ENCODE measurements around the gene CNNM2.
"Not testable (repeated sequence)": the region's sequence is repeated elsewhere in the genome, so short reads cannot be mapped to it uniquely, and the experiment has no call there.

CNNM2 gene

DNA sequence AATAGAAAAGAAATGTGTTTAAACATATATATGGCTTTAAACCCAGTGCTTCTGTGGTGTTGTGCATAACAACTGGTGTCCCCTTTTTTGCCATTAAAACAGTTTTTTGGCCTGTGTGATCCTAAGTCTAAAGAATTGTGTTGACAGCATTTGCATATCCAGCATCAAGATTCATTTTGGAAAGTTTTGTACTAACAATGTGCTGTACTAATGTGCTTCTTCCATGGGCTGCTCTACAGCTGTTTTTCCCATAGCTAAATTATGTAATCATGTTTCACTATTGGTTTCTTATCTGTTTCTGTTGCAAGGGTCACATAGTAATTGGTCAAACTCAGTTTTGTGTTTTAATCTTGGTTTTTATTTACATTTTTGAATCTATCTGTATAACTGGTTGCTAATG lies 5.5 kb downstream of the CNNM2 start:
- in situ Hi-C loops (cut with HindIII; ENCODE audit: low sequenced_read_pairs) = loop anchor here (10.0 kb wide), 1 partner anchor 61 kb away; no protein-coding TSS in a partner anchor

GRCh38 chr10:102926842-102927241 lies 8.7 kb downstream of the CNNM2 start:
- in situ Hi-C loops (cut with HindIII; ENCODE audit: low sequenced_read_pairs) = loop anchor here (10.0 kb wide), 1 partner anchor 58 kb away; no protein-coding TSS in a partner anchor

DNA sequence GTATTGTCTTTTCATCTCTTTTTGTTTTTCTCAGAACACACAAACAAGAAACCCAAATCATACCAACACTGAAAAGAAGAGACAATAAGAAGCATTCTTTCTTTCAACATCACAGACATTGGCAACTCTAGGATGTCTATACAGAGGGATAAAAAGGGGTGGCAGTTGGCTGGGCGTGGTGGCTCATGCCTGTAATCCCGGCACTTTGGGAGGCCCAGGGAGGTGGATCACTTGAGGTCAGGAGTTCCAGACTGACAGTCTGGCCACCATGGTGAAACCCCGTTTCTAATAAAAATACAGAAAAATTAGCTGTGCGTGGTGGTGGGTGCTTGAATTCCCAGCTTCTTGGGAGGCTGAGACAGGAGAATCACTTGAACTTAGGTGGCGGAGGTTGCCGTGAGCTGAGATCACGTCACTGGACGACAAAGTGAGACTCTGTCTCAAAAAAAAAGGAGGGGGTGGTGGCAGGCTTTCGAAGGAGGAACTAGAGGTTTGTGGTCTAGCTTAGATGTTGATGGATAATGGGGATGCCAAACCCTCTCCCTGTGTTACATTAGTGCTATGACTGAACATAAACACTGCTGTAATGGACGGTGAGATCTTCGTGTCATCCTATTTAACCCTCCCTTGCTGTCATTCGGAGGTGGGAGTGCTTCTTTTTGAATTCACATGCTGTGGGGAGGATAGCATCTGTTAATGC lies 9.4 kb downstream of the CNNM2 start:
- in situ Hi-C loops (cut with HindIII; ENCODE audit: low sequenced_read_pairs) = loop anchor here (10.0 kb wide), 1 partner anchor 57 kb away; no protein-coding TSS in a partner anchor

DNA sequence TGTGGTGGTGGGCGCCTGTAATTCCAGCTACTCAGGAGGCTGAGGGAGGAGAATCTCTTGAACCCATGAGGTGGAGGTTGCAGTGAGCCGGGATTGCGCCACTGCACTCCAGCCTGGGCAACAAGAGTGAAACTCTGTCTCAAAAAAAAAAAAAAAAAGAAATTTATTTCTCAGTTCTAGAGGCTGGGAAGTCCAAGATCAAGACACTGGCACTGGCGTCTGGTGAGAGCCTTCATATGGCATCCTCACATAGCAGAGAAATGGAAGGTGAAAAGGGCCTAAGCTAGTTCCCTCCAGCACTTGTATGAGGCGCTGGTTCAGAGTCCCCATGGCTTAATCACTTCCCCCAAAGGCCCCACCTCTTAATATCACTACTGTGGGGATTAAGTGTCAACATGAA lies 10.3 kb downstream of the CNNM2 start:
- in situ Hi-C loops (cut with HindIII; ENCODE audit: low sequenced_read_pairs) = loop anchor here (10.0 kb wide), 1 partner anchor 56 kb away; no protein-coding TSS in a partner anchor

GRCh38 chr10:102930720-102931119 lies 12.6 kb downstream of the CNNM2 start:
- in situ Hi-C loops (cut with HindIII; ENCODE audit: low sequenced_read_pairs) = no loop called here

GRCh38 chr10:102931643-102932042 lies 13.5 kb downstream of the CNNM2 start:
- in situ Hi-C loops (cut with HindIII; ENCODE audit: low sequenced_read_pairs) = no loop called here

DNA sequence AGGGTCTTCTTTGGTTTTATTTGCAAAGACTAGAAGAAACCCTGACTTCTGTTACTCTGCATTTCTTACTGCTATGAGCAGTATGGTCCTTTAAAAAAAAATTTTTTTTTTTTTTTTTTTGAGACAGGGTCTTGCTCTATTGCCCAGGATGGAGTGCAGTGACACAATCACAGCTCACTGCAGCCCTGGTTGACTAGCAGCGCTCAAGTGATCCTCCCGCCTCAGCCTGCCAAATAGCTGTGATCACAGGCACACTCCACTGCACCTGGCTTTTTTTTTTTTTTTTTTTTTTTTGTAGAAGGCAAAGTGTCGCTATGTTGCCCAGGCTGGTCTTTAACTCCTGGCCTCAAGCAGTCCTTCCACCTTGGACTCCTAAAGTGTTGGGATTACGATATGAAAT lies 17.4 kb downstream of the CNNM2 start:
- in situ Hi-C loops (cut with HindIII; ENCODE audit: low sequenced_read_pairs) = no loop called here

- in situ Hi-C loops (cut with HindIII; ENCODE audit: low sequenced_read_pairs) = no loop called here
Measured at GRCh38 chr10:102935939-102936605, 18.0 kb downstream of the CNNM2 start.

GRCh38 chr10:102941401-102941800 lies 23.3 kb downstream of the CNNM2 start:
- in situ Hi-C loops (cut with HindIII; ENCODE audit: low sequenced_read_pairs) = no loop called here

- in situ Hi-C loops (cut with HindIII; ENCODE audit: low sequenced_read_pairs) = no loop called here
Measured at GRCh38 chr10:102945449-102945848, 27.4 kb downstream of the CNNM2 start.

DNA sequence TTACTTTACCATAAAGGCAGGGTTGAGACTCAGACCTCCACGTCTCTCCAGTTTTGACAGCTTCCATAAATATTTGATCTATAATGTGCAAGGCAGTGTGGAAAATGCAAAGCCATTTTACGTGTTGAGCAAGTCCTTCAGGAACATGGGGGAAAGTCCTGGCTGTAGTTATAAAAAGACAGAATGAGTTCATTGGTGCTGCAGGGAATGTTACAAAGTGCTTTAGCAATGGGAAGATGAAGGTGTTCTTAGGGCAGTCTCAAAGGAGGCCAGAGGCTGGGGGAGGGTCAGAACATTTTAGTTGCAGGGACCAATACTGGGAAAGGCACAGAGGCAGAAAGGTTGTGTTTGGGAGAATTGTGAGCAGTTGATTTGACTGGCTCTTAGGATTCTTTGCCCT lies 27.9 kb downstream of the CNNM2 start:
- in situ Hi-C loops (cut with HindIII; ENCODE audit: low sequenced_read_pairs) = no loop called here

DNA sequence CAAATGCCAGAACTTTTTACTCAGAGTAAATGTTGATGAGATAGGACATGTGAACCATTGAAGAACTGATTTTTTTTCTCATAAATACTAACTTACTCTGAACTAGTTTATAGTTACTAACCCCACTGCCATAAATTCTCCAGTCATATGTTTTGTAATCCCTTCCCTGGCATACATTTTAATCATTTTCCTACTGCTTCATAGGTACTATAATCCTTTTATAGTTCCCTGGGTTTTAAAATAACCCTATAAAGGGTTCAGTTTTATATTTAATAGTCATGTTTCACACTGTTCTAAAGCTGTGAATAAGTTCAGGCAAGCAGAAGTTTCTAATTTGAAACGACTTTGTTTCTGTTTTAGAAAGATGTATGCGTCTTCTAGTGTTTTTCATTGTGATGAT lies 28.9 kb downstream of the CNNM2 start:
- in situ Hi-C loops (cut with HindIII; ENCODE audit: low sequenced_read_pairs) = no loop called here

DNA sequence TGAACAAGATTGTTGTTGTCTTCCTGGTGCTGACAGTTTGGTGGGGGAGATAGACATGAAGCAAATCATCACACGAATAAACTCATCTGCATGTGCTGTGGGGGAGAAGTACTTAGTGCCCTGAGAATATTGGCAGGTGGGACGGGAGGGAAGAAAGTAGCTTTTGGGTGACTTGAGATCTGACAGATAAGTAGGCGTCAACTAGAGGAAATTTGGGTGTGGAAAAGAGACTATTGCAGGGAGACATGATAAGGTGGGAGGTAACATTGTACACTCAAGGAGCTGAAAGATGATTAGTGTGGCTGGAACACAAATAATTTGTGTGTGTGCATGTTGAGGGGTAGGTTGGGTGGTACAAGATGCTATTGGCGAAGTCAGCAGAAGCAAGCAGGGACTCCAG lies 30.1 kb downstream of the CNNM2 start:
- in situ Hi-C loops (cut with HindIII; ENCODE audit: low sequenced_read_pairs) = no loop called here

DNA sequence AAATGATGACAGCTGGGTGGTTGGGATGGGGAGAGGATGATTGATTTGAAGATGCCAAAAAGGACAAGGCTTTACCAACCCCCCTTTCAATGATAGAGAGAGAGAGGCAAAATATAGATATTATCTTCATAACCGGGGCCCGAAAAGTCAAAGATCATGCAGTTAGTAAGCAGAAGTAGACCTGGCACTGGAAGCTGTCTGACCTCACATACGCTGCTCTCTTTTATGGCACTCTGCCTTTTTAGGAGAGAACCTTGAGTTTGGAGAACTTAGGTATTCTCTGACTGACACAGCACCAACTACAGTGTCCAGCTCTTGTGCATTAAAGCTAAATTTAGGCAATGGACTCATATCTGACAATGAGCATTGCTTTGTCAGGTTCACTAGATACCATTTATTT lies 30.7 kb downstream of the CNNM2 start:
- in situ Hi-C loops (cut with HindIII; ENCODE audit: low sequenced_read_pairs) = no loop called here

DNA sequence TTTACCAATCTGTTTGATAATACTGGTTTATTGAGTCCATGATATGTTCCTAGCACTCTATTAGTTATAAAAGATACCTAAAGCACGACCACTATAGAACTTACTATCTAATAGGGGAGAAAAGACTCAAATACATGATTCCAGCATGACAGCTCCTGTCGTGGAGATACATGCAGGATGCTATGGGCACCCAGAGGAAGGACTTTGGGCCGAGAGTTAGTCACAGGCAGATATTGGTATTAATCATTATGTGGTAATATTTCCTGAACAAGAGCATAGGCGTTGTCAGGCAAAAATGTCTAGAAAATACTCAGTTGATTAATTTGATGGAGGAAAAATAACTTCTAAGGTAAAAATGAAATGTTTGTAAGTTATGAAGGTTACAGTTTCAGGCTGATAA lies 31.8 kb downstream of the CNNM2 start:
- in situ Hi-C loops (cut with HindIII; ENCODE audit: low sequenced_read_pairs) = no loop called here

DNA sequence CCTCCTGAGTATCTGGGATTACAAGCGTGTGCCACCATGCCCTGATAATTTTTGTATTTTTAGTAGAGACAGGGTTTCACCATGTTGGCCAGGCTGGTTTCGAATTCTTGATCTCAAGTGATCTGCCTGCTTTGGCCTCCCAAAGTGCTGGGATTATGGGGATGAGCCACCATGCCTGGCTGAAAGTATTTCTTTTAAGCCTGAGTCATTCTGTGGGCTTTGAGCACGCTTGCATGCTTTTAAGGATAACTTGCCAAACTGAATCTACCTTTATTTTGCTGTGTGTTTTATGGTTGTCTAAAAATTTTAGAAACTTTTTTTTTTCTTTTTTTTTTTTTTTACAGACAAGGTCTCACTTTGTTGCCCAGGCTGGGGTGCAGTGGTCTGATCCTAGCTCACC lies 33.2 kb downstream of the CNNM2 start:
- in situ Hi-C loops (cut with HindIII; ENCODE audit: low sequenced_read_pairs) = no loop called here

DNA sequence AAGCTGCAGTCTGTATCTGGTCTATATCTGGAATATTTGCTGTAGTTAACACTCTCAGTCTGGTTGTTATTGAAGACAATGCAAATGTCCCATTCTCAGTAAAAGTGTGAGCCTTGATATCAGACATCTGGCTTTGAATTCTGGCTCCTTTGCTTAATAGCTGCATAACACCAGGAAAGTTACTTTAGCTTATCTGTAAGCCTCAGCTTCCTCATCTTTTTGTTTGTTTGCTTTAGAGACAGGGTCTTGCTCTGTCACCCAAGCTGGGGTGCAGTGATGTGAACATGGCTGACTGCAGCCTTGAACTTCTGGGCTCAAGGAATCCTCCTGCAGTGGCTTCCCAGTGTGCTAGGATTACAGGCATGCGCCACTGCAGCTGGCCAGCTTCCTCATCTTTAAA lies 41.3 kb downstream of the CNNM2 start:
- in situ Hi-C loops (cut with HindIII; ENCODE audit: low sequenced_read_pairs) = no loop called here

DNA sequence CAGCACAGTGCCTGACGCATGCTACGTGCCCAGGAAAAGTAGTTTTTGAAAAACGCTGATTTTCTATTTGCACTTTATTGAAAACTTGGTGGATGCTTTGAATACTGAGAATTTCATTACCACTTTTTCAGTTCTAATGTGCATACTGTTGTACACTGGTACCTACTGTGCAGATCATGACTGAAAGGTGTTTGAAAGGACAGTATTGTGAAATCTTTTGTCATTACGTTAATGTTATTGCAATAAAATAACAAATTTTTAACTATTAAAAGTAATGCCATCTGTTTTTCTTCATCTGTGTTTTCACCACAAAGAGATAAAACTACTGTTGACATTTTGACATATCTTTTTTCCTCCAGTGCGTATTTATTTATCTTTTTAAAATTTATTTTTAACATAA lies 42.1 kb downstream of the CNNM2 start:
- in situ Hi-C loops (cut with HindIII; ENCODE audit: low sequenced_read_pairs) = no loop called here

DNA sequence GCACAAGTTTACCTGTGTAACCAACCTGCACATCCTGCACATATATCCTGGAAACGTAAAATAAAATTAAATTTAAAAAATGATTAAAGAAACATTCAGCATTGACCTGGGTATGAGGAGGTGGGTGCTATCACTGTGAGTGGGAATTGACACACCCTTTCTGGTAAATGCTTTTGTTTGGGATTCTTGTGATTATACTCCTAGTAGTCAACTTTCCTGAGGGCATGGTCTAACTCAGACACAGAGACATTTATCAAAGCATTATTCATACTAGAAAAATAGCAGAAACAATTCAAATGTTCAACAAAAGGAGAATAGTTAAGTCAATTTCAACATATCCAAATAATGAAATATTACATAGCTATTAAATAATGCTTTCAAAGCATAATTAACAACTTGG lies 44.2 kb downstream of the CNNM2 start:
- in situ Hi-C loops (cut with HindIII; ENCODE audit: low sequenced_read_pairs) = no loop called here

GRCh38 chr10:102962951-102963755 lies 45.1 kb downstream of the CNNM2 start:
- in situ Hi-C loops (cut with HindIII; ENCODE audit: low sequenced_read_pairs) = no loop called here

- in situ Hi-C loops (cut with HindIII; ENCODE audit: low sequenced_read_pairs) = no loop called here
Measured at GRCh38 chr10:102963756-102964025, 45.6 kb downstream of the CNNM2 start.

GRCh38 chr10:102964064-102964463 lies 46.0 kb downstream of the CNNM2 start:
- in situ Hi-C loops (cut with HindIII; ENCODE audit: low sequenced_read_pairs) = not testable (repeated sequence)

Data from DLD1 (cell line).